Measurements from ENCODE around the gene CADPS.

CADPS gene

GRCh38 chr3:62873761-62874710, 1.2 kb downstream of the CADPS start:
- no peak for DNase-seq (ENCODE audit: low read depth, low spot score)

- DNase-seq (ENCODE audit: low read depth, low spot score) = no peak
Measured at GRCh38 chr3:62873451-62873760, 1.8 kb downstream of the CADPS start.

GRCh38 chr3:62872318-62872717, 2.9 kb downstream of the CADPS start:
- DNase-seq (ENCODE audit: low read depth, low spot score) = no peak

GRCh38 chr3:62870321-62870720, 4.9 kb downstream of the CADPS start:
- no peak for DNase-seq (ENCODE audit: low read depth, low spot score)

GRCh38 chr3:62863648-62864047, 11.6 kb downstream of the CADPS start:
- no peak for DNase-seq (ENCODE audit: low read depth, low spot score)

GRCh38 chr3:62859203-62859791, 15.9 kb downstream of the CADPS start:
- DNase-seq (ENCODE audit: low read depth, low spot score) = no peak

- no peak for DNase-seq (ENCODE audit: low read depth, low spot score)
Measured at GRCh38 chr3:62845996-62846395, 29.2 kb downstream of the CADPS start.

- no peak for DNase-seq (ENCODE audit: low read depth, low spot score)
Measured at GRCh38 chr3:62843508-62843907, 31.7 kb downstream of the CADPS start.

- no peak for DNase-seq (ENCODE audit: low read depth, low spot score)
Measured at GRCh38 chr3:62839748-62840147, 35.5 kb downstream of the CADPS start.

GRCh38 chr3:62837145-62837787, 38.0 kb downstream of the CADPS start:
- DNase-seq (ENCODE audit: low read depth, low spot score) = no peak

GRCh38 chr3:62835554-62836236, 39.5 kb downstream of the CADPS start:
- DNase-seq (ENCODE audit: low read depth, low spot score) = no peak

- DNase-seq (ENCODE audit: low read depth, low spot score) = no peak
Measured at GRCh38 chr3:62833538-62833937, 41.7 kb downstream of the CADPS start.

GRCh38 chr3:62832553-62832952, 42.7 kb downstream of the CADPS start:
- no peak for DNase-seq (ENCODE audit: low read depth, low spot score)

- no peak for DNase-seq (ENCODE audit: low read depth, low spot score)
Measured at GRCh38 chr3:62830727-62831322, 44.4 kb downstream of the CADPS start.

- DNase-seq (ENCODE audit: low read depth, low spot score) = no peak
Measured at GRCh38 chr3:62827550-62827949, 47.7 kb downstream of the CADPS start.

GRCh38 chr3:62824965-62825592, 50.1 kb downstream of the CADPS start:
- DNase-seq (ENCODE audit: low read depth, low spot score) = no peak

GRCh38 chr3:62823461-62824050, 51.7 kb downstream of the CADPS start:
- no peak for DNase-seq (ENCODE audit: low read depth, low spot score)

GRCh38 chr3:62822905-62823304, 52.3 kb downstream of the CADPS start:
- DNase-seq (ENCODE audit: low read depth, low spot score) = no peak

- DNase-seq (ENCODE audit: low read depth, low spot score) = no peak
Measured at GRCh38 chr3:62818347-62818746, 56.9 kb downstream of the CADPS start.

GRCh38 chr3:62817678-62818077, 57.5 kb downstream of the CADPS start:
- no peak for DNase-seq (ENCODE audit: low read depth, low spot score)

GRCh38 chr3:62815981-62816380, 59.2 kb downstream of the CADPS start:
- DNase-seq (ENCODE audit: low read depth, low spot score) = no peak
